GM19193 (cell line): ENCODE results near the gene MYH9.

Source experiments
- POLR2A ChIP-seq: IDR thresholded peaks from 4 replicates; pipeline ENCODE4 v1.6.1; 2011; ENCODE audit not compliant: insufficient read depth, insufficient read length; ENCODE audit errors: extremely low read depth

MYH9 gene

DNA sequence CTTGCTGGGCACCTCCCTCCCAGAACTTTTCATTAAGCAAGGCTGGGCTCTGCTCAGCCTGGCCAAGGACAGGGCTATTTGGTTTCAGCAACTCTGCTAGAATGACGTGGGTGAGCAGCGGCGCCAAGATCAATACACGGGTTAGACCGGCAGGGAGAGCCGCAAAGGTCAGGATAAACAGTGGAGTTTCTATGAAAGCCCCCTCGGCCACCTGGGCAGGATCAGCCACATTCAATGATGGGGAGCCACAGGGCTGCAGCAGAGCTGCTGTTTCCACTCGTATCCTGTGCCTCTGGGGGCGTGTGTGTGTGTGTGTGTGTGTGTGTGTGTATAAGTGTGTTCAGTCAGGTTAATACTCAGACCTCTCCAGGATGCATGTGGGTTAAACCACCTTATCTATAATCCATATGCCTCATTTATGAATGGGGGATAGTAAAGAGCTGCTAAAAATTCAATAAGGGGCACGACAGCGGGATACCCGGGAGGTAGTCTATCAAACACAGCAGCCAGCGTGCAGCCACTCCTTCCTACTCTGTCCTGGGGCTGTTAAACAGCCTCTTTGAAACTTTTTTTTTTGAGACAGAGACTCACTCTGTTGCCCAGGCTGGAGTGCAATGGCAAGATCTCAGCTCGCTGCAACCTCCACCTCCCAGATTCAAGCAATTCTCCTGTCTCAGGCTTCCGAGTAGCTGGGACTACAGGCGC lies 34.8 kb downstream of the MYH9 start:
- no peak for TF ChIP-seq POLR2A

DNA sequence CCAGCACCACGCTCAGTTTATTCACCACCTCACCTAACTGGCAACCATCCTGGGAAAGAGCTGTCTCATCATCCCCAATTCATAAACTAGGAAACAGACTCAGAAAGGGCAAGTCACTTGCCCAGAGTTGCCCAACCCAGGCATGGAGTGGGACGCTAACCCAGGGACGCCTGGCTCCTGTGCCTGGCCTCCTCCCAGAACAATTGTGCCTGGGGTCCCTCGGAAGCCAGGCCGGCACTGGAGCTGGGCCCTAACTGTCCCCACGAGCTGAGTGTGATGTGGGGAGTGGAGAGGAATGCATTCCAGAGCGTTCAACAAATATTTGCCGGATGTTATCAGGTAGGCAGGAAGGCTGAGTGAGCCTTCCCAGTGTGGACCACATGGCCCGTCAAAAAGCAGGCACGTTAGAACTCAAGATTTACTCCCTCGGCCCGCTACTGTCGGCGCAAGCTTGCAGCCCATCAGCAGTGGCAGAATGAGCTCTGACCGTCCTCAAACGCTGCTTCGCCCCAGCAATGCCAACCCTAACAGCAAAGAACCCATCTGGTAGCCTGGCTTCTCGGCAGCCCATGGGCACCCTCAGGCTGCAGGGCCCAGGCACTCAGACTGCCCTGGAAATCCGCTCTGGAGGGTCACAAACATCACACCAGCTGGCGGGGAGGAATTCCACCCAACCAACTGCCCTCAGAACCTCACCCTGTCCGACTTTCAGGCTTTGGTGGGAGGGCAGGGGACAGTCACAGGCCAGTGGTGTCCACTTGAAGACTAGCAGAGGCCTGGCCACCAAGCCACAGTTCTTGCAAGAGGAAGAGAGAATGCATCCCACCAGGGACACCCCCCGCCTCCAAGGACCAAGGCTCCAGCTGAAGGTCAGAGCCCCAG lies 35.6 kb downstream of the MYH9 start:
- TF ChIP-seq POLR2A: no peak

DNA sequence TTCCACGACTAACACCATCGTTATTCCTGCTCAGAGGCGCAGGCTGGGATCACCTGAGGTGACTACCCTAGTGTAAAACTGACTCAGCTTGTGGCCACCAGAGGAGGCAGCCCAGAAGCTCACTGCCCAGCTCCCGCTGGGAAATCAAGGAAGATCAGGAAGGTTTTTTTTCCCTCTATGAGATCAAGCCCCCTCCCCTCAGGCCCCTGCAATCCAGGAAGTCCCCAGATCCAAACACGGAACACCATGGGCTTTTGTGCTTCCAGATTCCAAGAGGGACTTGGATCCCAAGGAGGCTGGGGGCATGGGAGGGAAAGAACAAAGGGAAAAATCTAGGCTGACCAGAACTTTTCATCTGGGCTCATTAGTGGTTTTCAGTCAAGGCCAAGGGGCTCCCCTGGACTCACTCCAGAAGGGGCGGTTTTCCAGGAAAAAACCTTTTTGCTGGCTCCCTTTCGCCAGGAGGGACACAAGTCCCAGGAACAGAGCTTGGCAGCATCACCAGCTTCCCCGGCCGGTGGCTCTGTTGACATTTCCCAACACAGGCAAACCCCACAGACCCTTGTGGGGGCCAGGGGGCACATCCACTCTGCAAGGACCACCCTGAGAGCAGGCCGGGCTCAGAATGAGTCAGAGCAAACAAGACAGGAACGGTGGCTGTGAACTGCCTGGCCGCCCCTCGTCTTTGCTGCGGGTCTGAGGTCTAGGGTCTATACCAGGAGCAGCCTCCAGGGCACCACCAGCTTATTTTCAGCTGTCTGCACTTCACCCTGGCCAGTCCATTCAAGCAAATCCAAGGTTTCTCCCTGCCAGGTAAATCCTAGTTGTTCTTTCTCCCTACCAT lies 36.8 kb downstream of the MYH9 start:
- no peak for TF ChIP-seq POLR2A

DNA sequence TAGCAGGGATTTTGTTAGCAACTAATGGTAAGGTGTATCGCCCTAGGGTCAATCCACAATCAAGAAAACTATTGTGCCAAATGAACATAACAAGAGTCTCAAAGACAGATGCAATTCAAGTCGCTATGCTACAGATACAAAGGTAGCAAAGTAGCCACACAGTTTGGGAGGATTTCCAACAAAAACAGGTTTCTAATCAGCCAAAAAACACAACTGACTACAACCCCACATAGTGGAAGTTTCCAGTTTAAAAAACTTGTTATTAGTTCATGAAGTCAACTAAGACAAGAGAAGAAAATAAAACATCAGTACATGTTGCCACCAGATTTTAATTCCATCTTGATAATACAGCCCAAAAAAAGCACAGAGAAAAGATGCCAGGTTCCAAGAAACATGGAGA lies 38.0 kb downstream of the MYH9 start:
- no peak for TF ChIP-seq POLR2A

DNA sequence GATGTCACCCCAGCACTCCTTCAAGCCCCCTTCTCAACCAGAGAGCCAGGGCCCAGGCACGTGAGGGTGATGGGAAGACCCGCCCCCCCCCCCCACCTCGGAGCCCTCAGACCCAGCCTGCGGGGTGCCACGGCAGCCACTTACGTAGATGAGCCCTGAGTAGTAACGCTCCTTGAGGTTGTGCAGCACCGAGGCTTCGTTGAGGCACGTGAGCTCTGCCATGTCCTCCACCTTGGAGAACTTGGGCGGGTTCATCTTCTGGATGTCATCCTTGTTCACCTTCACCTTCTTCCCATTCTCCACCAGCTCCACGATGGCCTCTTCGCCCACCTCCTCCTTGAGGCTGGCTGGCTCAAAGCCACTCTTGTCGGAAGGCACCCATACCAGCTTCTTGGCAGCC lies 39.0 kb downstream of the MYH9 start:
- TF ChIP-seq POLR2A: no peak

DNA sequence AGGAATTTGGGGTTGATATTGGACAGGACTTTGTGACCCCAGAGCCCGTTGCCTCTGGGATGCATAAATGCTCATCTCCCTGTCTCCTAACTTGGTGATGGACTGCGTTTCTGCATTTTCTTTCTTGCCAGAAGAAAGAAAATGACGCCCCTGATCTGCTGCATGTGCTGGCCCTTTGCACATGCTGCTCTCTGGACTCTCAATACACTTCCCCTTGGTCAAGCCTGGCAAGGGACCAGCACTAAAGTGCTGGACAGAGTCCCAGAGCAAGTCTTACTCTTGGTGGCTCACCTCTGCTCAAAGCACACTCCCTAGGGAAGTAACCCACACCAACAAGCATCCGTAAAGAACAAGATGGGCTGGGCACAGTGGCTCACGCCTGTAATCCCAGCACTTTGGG lies 40.7 kb downstream of the MYH9 start:
- TF ChIP-seq POLR2A: no peak

DNA sequence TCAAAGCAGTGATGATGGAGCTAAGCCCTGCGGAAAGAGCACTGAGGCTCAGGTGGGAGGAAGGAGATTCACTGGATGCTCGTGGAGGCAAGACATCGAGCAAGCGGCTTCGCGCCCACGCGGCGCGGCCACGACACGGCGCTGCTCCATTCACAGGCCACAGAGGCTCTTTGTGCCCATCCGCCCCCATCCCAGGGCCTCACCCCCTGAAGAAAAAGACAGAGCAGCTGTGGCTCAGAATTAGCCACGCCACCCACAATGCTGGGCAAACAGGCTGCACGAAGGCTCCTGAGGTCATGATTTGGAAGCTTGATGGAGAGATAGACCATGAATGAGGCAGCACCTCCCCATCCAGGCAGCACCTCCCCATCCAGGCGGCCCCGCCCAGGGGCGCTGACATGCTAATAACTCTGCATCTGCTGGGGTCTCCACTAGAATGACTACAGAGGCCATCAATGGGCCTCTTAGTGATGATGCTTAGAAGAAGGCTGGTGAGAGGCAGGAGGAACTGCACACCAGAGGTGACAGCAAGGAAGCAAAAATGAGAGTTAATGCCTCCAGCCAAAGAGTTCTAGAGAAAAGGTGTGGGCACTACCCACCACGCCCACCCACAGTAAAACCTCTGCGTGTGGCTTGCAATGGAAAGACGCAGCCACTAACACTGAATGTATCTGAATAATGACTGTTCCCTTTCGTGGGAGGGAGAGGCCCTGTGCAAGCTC lies 43.5 kb downstream of the MYH9 start:
- TF ChIP-seq POLR2A: no peak

DNA sequence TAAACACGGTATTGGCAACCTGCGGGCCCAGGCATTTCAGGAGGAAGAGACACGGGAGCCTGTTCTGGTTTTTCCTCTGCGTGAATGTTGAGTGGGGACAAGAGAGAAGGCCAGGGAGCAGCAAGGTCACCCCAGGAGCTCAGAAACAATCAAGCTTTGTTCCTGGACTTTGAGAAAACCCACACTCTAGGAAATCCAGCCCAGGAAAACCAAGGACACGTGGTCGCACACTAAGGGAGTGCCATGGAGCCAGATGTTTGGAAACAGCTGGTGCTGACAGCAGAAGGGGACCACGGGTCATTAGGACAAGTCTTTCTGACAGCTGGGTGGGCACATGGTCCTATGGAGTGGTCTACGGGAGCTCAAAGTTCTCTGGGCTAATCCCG lies 44.1 kb downstream of the MYH9 start:
- TF ChIP-seq POLR2A: no peak

DNA sequence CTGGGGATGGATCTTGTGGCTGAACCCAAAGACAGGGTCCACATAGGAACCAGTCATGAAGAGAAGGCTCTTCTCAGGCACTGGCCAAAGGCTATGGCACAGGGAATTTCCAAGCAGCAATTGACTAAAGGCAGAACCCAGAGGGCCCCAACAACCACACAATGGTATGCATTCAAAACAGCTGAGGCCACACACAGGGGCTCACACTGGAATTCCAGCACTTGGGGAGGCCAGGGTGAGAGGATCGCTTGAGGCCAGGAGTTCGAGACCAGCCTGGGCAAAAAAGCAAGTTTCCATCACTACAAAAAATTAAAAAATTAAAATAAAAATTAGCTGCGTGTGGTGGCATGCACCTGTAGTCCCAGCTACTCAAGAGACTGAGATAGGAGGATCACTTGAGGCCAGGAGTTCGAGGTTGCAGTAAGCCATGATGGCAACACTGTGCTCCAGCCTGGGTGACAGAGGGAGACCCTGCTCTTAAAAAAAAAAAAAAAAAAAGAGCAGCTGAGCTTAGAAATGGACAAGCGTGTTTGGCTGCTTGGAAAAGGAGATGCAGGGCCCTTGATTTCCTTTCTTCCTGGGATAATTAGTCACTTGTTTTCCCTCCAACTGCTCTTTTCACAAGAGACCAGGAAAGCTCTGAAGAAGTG lies 44.6 kb downstream of the MYH9 start:
- no peak for TF ChIP-seq POLR2A

DNA sequence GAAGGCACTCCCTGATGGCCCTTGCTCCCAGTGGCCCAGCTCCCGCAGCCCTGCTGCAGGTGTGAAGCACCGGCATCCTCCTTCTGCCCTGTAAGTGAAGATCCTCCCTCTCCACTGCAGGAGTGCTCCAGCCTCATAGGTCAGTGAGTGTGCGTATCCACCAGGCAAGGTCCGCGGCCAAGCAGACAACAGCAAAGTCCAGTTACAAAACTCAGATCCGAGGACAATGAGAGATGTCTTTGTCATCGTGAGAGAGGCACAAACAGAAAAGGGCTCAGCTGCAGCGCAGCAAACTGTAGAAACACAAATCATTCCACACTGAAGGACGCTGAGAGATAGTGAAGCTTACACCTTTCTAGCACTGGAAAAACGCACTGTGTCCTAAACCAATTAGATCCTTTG lies 46.1 kb downstream of the MYH9 start:
- no peak for TF ChIP-seq POLR2A

DNA sequence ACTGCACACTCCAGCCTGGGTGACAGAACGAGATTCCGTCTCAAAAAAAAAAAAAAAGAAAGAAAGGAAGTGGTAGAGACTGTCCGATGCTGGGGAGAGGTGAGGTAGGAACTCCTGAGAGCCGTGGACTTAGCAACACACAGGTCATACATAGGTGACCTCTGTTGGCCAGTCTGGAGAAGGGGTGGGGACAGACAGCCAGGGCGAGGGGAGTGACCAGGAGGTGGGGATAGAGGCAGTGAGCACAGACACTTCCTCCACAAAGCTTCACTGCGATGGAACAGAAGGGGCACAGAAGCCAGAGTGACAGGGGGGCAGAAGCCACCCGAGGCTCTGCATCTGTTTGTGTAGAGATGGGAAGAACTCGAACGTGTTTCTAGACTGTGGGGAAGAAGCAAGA lies 47.1 kb downstream of the MYH9 start:
- TF ChIP-seq POLR2A: no peak

DNA sequence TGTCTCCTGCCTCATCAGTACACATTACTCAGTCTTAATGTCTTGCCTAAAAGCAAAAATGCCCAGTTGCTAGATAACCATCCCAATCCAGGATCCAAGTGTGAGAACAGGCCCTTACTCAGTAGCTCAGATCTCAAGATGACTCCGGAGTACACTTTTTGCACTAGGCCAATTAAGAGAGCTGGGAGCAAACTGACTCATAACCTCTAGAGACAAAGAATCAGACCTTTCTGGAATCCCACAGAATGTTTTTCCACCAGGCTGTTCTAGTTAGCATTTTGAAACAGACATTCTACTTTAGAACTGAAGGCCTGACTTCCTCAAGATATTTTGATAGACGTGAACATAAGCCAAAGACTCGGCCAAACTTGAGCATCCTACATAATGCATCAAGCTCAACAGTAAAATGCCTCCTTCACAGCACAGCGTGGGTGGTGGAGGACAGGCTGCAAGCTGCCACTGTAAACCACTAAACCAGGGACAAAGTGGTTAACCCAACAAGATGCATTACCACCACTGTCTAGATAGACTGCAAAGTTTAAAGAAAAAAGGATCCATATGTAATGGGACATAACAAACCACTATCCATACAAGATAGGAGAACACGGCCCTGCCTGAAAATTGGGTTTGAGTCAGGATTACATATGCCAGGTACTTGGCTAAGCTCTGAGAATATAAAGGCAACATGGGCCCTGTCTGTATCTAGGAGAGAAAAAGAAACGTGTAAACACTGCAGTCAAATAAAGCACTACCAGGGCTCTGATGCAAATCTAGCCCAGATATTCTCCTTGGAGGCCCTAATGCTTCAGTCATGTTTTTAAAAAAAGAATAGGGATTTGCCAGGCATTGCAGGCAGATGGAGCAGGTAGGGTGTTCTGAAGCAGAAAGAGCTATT lies 48.3 kb downstream of the MYH9 start:
- no peak for TF ChIP-seq POLR2A
